Tibial artery (tissue), 4 donors: ENCODE data around the gene SYF2.
"Not testable (repeated sequence)": the region's sequence is repeated elsewhere in the genome, so short reads cannot be mapped to it uniquely, and the experiment has no call there.

ENCODE experiments used
- DNase-seq, 2 donors: peaks; one replicate each; pipeline ENCODE4 v3.0.0-alpha.2; 2019
- H3K27ac ChIP-seq, 2 donors: fragments of 200-600 bp; sonication (generic) in 1 of 2; 1 replicate in 1 of 2; 2 replicates in 1 of 2; pipeline ENCODE4 v1.5.1; 2018 to 2019; ENCODE audit warnings: mild to moderate bottlenecking in 1 of 2
- H3K27me3 ChIP-seq, 2 donors: fragments of 200-600 bp; sonication (generic) in 1 of 2; one replicate each; pipeline versions ENCODE4 v1.5.1 to v1.6.0; 2016 to 2019
- H3K36me3 ChIP-seq, 3 donors: fragments of 200-600 bp; sonication (generic) in 2 of 3; one replicate each; pipeline ENCODE4 v1.5.1; 2016 to 2019; ENCODE audit warnings: mild to moderate bottlenecking in 2 of 3
- H3K4me1 ChIP-seq, 4 donors: fragments of 200-600 bp; sonication (generic) in 2 of 4; 1 replicate in 3 of 4; 2 replicates in 1 of 4; pipeline ENCODE4 v1.5.1; 2016 to 2019
- H3K4me3 ChIP-seq, 2 donors: fragments of 200-600 bp; sonication (generic) in 1 of 2; 1 replicate in 1 of 2; 2 replicates in 1 of 2; pipeline ENCODE4 v1.5.1; 2018 to 2019; ENCODE audit warnings: mild to moderate bottlenecking in 2 of 2
- H3K9me3 ChIP-seq, 3 donors: fragments of 200-600 bp; sonication (generic) in 1 of 3; one replicate each; pipeline ENCODE4 v1.5.1; 2016 to 2019
- intact Hi-C: fragments of 100-400 bp; cut with DNase I; formaldehyde crosslinking; loops from one replicate; pipeline ENCODE4 v1.15.0; 2023; ENCODE audit warnings: low total_unique reads
- TF ChIP-seq, protein P1 (sequence below), 2 experiments: fragments of 200-600 bp in 1 of 2; fragments of 450-650 bp in 1 of 2; IDR thresholded peaks; one replicate each; pipeline ENCODE4 v1.5.1; 2017 to 2019; ENCODE audit warnings: antibody characterized with exemption in 2 of 2, mild to moderate bottlenecking in 1 of 2, moderate library complexity in 1 of 2

SYF2 gene

DNA sequence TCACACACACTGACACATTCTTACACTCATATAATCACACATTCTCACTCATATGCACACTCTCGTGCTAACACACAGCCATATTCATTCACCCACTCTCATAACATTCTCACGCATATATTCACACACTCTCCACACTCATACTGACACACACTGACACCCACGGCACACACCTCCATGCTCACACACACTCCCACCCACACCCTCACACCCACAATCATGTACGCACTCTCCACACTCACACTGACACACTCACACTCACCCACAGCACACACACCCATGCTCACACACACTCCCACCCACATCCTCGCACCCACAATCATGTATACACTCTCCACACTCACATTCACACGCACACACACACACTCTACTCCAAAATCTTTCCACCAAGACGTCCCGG, 38.2 kb downstream of the SYF2 start:
- Histone ChIP-seq H3K36me3 (no peaks in the 10 kb centered on the region), H3K27me3 (peaks cover 0 to 29% of the 10 kb centered on the region in 2 donors), H3K4me1 (peaks cover 0 to 18% (median 9%) of the 10 kb centered on the region in 4 donors), H3K9me3 (no peaks in the 10 kb centered on the region), H3K4me3 (no peak overlapping the region), H3K27ac (no peak overlapping the region)
- TF ChIP-seq, protein P1, sequence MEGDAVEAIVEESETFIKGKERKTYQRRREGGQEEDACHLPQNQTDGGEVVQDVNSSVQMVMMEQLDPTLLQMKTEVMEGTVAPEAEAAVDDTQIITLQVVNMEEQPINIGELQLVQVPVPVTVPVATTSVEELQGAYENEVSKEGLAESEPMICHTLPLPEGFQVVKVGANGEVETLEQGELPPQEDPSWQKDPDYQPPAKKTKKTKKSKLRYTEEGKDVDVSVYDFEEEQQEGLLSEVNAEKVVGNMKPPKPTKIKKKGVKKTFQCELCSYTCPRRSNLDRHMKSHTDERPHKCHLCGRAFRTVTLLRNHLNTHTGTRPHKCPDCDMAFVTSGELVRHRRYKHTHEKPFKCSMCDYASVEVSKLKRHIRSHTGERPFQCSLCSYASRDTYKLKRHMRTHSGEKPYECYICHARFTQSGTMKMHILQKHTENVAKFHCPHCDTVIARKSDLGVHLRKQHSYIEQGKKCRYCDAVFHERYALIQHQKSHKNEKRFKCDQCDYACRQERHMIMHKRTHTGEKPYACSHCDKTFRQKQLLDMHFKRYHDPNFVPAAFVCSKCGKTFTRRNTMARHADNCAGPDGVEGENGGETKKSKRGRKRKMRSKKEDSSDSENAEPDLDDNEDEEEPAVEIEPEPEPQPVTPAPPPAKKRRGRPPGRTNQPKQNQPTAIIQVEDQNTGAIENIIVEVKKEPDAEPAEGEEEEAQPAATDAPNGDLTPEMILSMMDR (IDR thresholded peaks at IDR 0.05) = no peak
- intact Hi-C loops = no loop called here
- DNase-seq = no peak

DNA sequence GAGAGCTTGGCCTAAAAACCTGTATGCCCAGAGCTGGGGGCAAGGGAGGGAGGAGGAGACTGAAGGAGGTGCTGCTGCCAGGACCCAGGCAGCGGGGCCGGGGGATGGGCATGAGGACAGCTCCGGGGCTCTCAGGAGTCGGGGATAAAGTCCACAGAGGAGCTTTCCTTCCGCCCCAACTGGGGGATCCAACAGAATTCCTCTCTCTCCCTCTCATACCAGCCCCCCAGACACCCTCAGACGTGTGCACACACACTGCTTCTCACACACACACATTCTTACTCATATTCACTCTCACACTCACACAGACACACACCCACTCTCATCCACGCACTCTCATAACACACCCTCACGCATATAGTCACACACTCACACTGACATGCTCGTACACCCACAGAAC, 39.1 kb downstream of the SYF2 start:
- intact Hi-C loops = no loop called here
- H3K9me3 ChIP-seq = no peaks in the 10 kb centered on the region
- H3K27ac ChIP-seq = no peak overlapping the region
- peaks cover 0 to 29% of the 10 kb centered on the region in 2 donors for H3K27me3 ChIP-seq
- H3K4me1 ChIP-seq = peaks cover 0 to 13% (median 4%) of the 10 kb centered on the region in 4 donors
- no peaks in the 10 kb centered on the region for H3K36me3 ChIP-seq
- TF ChIP-seq, protein P1 (IDR thresholded peaks at IDR 0.05) = no peak
- no peak overlapping the region for H3K4me3 ChIP-seq
- DNase-seq = no peak

DNA sequence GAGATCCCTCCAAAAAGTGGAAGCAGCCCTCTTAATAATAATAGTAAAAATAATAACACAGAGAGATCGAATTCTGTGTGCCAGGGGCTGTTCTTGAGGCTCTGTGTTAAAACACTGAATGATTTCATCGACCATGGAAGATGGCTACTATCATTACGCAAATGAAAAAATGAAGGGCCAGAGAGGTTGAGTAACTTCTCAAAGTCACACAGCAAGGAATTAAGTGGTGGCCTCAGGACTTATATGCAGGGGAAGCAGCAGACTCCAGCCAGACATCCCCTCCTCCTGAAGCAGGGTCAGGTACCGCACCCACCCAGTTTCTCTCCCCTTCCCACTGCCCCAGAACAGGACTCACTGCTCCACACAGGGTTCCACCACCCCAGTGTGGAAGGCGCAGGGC, 40.1 kb downstream of the SYF2 start:
- no peak overlapping the region for H3K27ac ChIP-seq
- H3K9me3 ChIP-seq = no peaks in the 10 kb centered on the region
- intact Hi-C loops = no loop called here
- no peak overlapping the region for H3K4me3 ChIP-seq
- no peak for DNase-seq
- H3K36me3 ChIP-seq = no peaks in the 10 kb centered on the region
- H3K27me3 ChIP-seq = peaks cover 0 to 32% of the 10 kb centered on the region in 2 donors
- peaks cover 0 to 4% (median 0%) of the 10 kb centered on the region in 4 donors for H3K4me1 ChIP-seq
- TF ChIP-seq, protein P1 (IDR thresholded peaks at IDR 0.05) = no peak

DNA sequence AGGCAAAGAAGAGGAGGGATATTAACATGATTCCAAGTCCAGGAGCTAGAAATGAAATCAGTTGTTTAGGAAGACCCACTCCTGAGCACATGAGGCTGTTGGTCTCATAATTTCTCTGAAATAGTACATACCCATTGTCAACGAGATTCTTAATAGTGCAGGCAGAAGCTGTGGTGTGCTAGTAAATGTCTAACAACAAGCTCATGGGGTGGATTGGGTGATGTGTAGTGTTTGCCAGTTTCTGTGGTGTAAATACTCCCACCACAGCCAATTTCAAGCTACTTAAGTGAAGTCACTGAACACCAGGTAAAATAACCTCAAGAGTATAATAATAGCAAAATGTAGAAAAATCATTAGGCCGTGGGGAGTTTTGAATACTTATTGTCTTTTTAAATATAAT, 42.0 kb downstream of the SYF2 start:
- no peak for DNase-seq
- TF ChIP-seq, protein P1 (IDR thresholded peaks at IDR 0.05) = no peak
- Histone ChIP-seq H3K36me3 (no peaks in the 10 kb centered on the region), H3K4me1 (no peaks in the 10 kb centered on the region), H3K9me3 (no peaks in the 10 kb centered on the region), H3K27me3 (peaks cover 0 to 37% of the 10 kb centered on the region in 2 donors), H3K4me3 (no peak overlapping the region), H3K27ac (no peak overlapping the region)
- intact Hi-C loops = no loop called here

DNA sequence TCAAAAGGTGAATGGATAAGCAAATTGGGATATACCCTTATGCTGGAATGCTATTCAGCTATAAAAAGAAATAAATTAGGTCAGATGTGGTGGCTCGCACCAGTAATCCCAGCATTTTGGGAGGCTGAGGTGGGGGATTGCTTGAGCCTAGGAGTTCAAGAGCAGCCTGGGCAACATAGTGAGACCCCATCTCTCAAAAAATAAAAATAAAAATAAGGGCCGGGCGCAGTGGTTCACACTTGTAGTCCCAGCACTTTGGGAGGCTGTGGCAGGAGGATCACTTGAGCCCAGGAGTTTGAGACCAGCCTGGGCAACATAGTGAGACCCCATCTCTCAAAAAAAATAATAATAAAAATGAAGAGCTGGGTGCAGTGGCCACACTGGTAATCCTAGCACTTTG, 44.4 kb downstream of the SYF2 start:
- DNase-seq, H3K4me1 ChIP-seq, H3K36me3 ChIP-seq, H3K4me3 ChIP-seq, H3K9me3 ChIP-seq, intact Hi-C loops, H3K27ac ChIP-seq: not testable (repeated sequence)
- peaks cover 0 to 42% of the 10 kb centered on the region in 2 donors for H3K27me3 ChIP-seq

DNA sequence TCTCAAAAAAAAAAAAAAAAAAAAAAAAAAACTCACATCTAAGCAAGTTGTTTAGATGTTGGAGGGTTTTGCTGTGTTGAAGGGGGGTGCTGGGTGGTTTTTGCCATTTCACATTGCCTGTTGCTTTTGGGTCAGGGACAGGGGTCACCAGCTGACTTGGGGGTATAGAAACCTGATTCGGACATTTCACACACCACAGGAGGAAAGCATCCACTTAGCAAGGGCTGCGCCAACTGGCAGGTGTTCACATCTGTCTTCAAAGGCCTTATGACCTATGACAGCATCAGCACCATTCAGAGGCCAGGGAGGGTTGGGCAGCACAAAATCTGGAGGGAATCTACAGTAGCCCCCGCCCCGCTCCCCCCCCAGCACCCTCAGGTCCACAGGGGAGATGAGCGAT, 45.2 kb downstream of the SYF2 start:
- Histone ChIP-seq H3K9me3 (no peaks in the 10 kb centered on the region), H3K36me3 (no peaks in the 10 kb centered on the region), H3K4me3 (no peak overlapping the region), H3K27ac (no peak overlapping the region), H3K27me3 (peaks cover 0 to 39% of the 10 kb centered on the region in 2 donors), H3K4me1 (no peaks in the 10 kb centered on the region)
- TF ChIP-seq, protein P1 (IDR thresholded peaks at IDR 0.05) = no peak
- no peak for DNase-seq
- intact Hi-C loops = no loop called here
